Smooth muscle cell (in vitro differentiated cells): Measurements from ENCODE around the gene C19orf73. TPM values are rescaled to one million over a fixed set of nuclear protein-coding genes. Genes with fewer than 3 reads are reported as not detected.

Experiments
- DNase-seq: peaks from one replicate; lab custom pipeline; 2025; ENCODE audit not compliant: unreplicated experiment; lab: John Stamatoyannopoulos, UW
- H2AFZ ChIP-seq: fragments of 200-600 bp; sonication (generic); 2 replicates; pipeline ENCODE4 v1.6.0; 2016; ENCODE audit warnings: antibody characterized with exemption, low read depth, mild to moderate bottlenecking
- H3F3A ChIP-seq: fragments of 200-600 bp; sonication (generic); 2 replicates; pipeline ENCODE4 v1.6.0; 2017; ENCODE audit warnings: antibody characterized with exemption, low read depth
- H3K27ac ChIP-seq: fragments of 200-600 bp; sonication (generic); 2 replicates; pipeline ENCODE4 v1.5.1; 2016; ENCODE audit warnings: low read depth, mild to moderate bottlenecking
- H3K27me3 ChIP-seq: fragments of 200-600 bp; sonication (generic); 2 replicates; pipeline ENCODE4 v1.6.1; 2016; ENCODE audit warnings: low read depth, mild to moderate bottlenecking
- H3K36me3 ChIP-seq: fragments of 200-600 bp; sonication (generic); 2 replicates; pipeline ENCODE4 v1.5.1; 2016; ENCODE audit warnings: low read depth
- H3K4me1 ChIP-seq: fragments of 200-600 bp; sonication (generic); 2 replicates; pipeline ENCODE4 v1.5.1; 2016; ENCODE audit warnings: low read depth
- H3K4me2 ChIP-seq: fragments of 200-600 bp; sonication (generic); 2 replicates; pipeline ENCODE4 v1.6.0; 2016; ENCODE audit warnings: mild to moderate bottlenecking
- H3K4me3 ChIP-seq: fragments of 200-600 bp; sonication (generic); 2 replicates; pipeline ENCODE4 v1.5.1; 2016; ENCODE audit warnings: mild to moderate bottlenecking
- H3K79me2 ChIP-seq: fragments of 200-600 bp; sonication (generic); 2 replicates; pipeline ENCODE4 v1.6.0; 2016; ENCODE audit warnings: low read depth, mild to moderate bottlenecking
- H3K9ac ChIP-seq: fragments of 200-600 bp; sonication (generic); 2 replicates; pipeline ENCODE4 v1.6.0; 2016; ENCODE audit warnings: low read depth
- H3K9me3 ChIP-seq: fragments of 200-600 bp; sonication (generic); replicated peaks from 2 replicates; pipeline ENCODE4 v1.5.1; 2016; ENCODE audit warnings: low read depth
- H4K20me1 ChIP-seq: fragments of 200-600 bp; sonication (generic); 2 replicates; pipeline ENCODE4 v1.6.0; 2016; ENCODE audit warnings: low read depth
- WGBS: methylation state at CpG from one replicate; pipeline ENCODE4 v1.1.7; 2016; ENCODE audit warnings: low lambda C conversion rate; 5-methylcytosine and 5-hydroxymethylcytosine counted together
- polyA plus RNA-seq: library from polyadenylated mRNA; unstranded; fragments of >200 nt; fragmentation: Nextera tagmentation; extraction: Ambion mirVana; gene quantifications from 2 replicates; pipeline ENCODE4 v1.2.1, GENCODE V29; 2016
- total RNA-seq: library from RNA; depleted of rRNA; stranded (reverse); fragments of >200 nt; gene quantifications from 2 replicates; pipeline ENCODE4 v1.2.3, GENCODE V29; 2014
- TF ChIP-seq, protein P1 (sequence below): fragments of 200-600 bp; sonication (generic); IDR thresholded peaks from 2 replicates; pipeline ENCODE4 v1.5.1; 2017; ENCODE audit warnings: borderline replicate concordance, mild to moderate bottlenecking, antibody characterized with exemption; ENCODE audit not compliant: insufficient read depth, poor library complexity, severe bottlenecking

The C19orf73 gene
- total and polyA plus RNA-seq, 2 experiments from 2014 or later = 0.74 to 2.9 TPM

- Histone ChIP-seq H3K4me3 (no peak overlapping the region), H3K4me2 (no peak overlapping the region), H3K79me2 (no peaks in the 10 kb centered on the region), H3K9me3 (no peaks in the 10 kb centered on the region), H3F3A (no peaks in the 10 kb centered on the region), H4K20me1 (peaks cover 19% of the 10 kb centered on the region), H3K27me3 (no peaks in the 10 kb centered on the region), H3K9ac (no peak overlapping the region), H2AFZ (no peak overlapping the region), H3K36me3 (peaks cover 4% of the 10 kb centered on the region), H3K4me1 (no peaks in the 10 kb centered on the region), H3K27ac (no peak overlapping the region)
- no peak for DNase-seq
- WGBS = 82% methylated on average over 20 of the region's 30 CpGs
- TF ChIP-seq, protein P1, sequence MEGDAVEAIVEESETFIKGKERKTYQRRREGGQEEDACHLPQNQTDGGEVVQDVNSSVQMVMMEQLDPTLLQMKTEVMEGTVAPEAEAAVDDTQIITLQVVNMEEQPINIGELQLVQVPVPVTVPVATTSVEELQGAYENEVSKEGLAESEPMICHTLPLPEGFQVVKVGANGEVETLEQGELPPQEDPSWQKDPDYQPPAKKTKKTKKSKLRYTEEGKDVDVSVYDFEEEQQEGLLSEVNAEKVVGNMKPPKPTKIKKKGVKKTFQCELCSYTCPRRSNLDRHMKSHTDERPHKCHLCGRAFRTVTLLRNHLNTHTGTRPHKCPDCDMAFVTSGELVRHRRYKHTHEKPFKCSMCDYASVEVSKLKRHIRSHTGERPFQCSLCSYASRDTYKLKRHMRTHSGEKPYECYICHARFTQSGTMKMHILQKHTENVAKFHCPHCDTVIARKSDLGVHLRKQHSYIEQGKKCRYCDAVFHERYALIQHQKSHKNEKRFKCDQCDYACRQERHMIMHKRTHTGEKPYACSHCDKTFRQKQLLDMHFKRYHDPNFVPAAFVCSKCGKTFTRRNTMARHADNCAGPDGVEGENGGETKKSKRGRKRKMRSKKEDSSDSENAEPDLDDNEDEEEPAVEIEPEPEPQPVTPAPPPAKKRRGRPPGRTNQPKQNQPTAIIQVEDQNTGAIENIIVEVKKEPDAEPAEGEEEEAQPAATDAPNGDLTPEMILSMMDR = no peak
Measured at GRCh38 chr19:49165865-49166301, 46.9 kb upstream of the C19orf73 start.

GRCh38 chr19:49165111-49165750 is 46.3 kb upstream of the C19orf73 start:
- no peak for DNase-seq
- H3K9ac ChIP-seq = no peak overlapping the region
- no peaks in the 10 kb centered on the region for H3K27me3 ChIP-seq
- H3K4me1 ChIP-seq = no peaks in the 10 kb centered on the region
- TF ChIP-seq, protein P1 = no peak
- H3F3A ChIP-seq = no peaks in the 10 kb centered on the region
- no peak overlapping the region for H3K4me2 ChIP-seq
- peaks cover 24% of the 10 kb centered on the region for H4K20me1 ChIP-seq
- 84% methylated on average over 24 of the region's 24 CpGs for WGBS
- no peaks in the 10 kb centered on the region for H3K9me3 ChIP-seq
- peaks cover 4% of the 10 kb centered on the region for H3K36me3 ChIP-seq
- no peak overlapping the region for H3K4me3 ChIP-seq
- H3K79me2 ChIP-seq = no peaks in the 10 kb centered on the region
- H3K27ac ChIP-seq = no peak overlapping the region
- H2AFZ ChIP-seq = no peak overlapping the region

- no peak for DNase-seq
- 72% methylated on average over 4 of the region's 4 CpGs for WGBS
- H2AFZ ChIP-seq = no peak overlapping the region
- no peak overlapping the region for H3K4me2 ChIP-seq
- peaks cover 30% of the 10 kb centered on the region for H4K20me1 ChIP-seq
- TF ChIP-seq, protein P1 = no peak
- no peaks in the 10 kb centered on the region for H3K36me3 ChIP-seq
- no peak overlapping the region for H3K27ac ChIP-seq
- no peak overlapping the region for H3K9ac ChIP-seq
- peaks cover 11% of the 10 kb centered on the region for H3K79me2 ChIP-seq
- no peaks in the 10 kb centered on the region for H3K27me3 ChIP-seq
- H3F3A ChIP-seq = no peaks in the 10 kb centered on the region
- H3K9me3 ChIP-seq = no peaks in the 10 kb centered on the region
- H3K4me1 ChIP-seq = peaks cover 4% of the 10 kb centered on the region
- H3K4me3 ChIP-seq = no peak overlapping the region
Measured at GRCh38 chr19:49161987-49162386, 43.0 kb upstream of the C19orf73 start.
